Activated CD4-positive, alpha-beta T cell treated with anti-CD3 and anti-CD28 coated beads, Interleukin-2, amount 10 ng/mL, durations not matched to agents 7 days and 5 days (primary cell): ENCODE results near the gene KY. TPM values are rescaled to one million over a fixed set of nuclear protein-coding genes. Genes with fewer than 3 reads are reported as not detected.

ENCODE experiments used
- CTCF ChIA-PET: fragments of 350-600 bp; sonication (Branson Sonifier 250); formaldehyde crosslinking; loops from one replicate; lab custom pipeline; 2021; ENCODE audit warnings: antibody characterized with exemption; lab: Charles Lee
- POLR2A ChIA-PET: fragments of 350-600 bp; sonication (Branson Sonifier 250); formaldehyde crosslinking; loops from one replicate; lab custom pipeline; 2021; ENCODE audit warnings: antibody characterized with exemption; lab: Charles Lee
- DNase-seq: peaks from one replicate; pipeline ENCODE4 v3.0.0-alpha.2; 2020
- H3K27ac Mint-ChIP-seq: one replicate; pipeline ENCODE4 v1.8.0; 2021; ENCODE audit warnings: mild to moderate bottlenecking, moderate library complexity, mixed read lengths
- H3K27me3 Mint-ChIP-seq: one replicate; pipeline ENCODE4 v1.8.0; 2021; ENCODE audit warnings: mixed read lengths
- H3K36me3 Mint-ChIP-seq: one replicate; pipeline ENCODE4 v1.8.0; 2021; ENCODE audit warnings: low read depth, mixed read lengths
- H3K4me1 Mint-ChIP-seq: one replicate; pipeline ENCODE4 v1.8.0; 2021; ENCODE audit warnings: mixed read lengths
- H3K4me3 Mint-ChIP-seq: one replicate; pipeline ENCODE4 v1.8.0; 2021; ENCODE audit warnings: mild to moderate bottlenecking, moderate library complexity, mixed read lengths
- H3K9me3 Mint-ChIP-seq: one replicate; pipeline ENCODE4 v1.8.0; 2021; ENCODE audit warnings: mixed read lengths
- total RNA-seq, 2 experiments: library from RNA; stranded (reverse); gene quantifications; one replicate each; pipeline ENCODE4 v1.2.3, GENCODE V29; 2021

Gene KY
- total RNA-seq, 2 experiments from 2014 or later, result not detected

DNA sequence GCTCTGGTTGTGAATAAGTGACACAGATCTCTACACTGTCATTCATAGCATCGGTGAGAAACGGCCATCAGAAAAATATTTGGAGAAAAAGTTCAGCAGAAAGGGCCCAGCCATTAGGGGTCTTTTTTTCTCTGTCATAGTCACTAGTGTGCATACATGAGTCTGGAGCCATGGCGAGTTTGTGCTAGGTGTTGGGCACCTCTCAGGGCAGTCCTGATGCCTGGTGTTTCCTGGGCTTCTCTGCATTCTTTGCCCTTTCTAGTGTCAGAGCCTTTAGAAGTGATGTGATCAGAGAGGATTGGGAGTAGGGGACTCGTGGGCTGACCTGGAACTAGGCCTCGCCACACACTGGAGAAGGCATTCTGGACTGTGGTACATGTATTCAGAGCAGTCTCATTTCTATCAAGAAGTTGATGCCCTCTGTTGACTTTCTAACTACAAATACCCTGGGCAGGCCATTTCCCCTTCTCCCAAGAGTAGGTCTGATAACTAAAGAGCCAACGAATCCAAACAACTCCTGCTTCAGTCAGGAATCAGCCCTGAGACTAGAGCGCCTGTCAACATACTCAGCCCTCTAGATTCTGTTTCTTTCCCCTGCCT is 1.6 kb downstream of the KY start:
- Mint-ChIP-seq H3K36me3 (no peaks in the 10 kb centered on the region), H3K27ac (no peak overlapping the region), H3K4me1 (no peaks in the 10 kb centered on the region), H3K4me3 (no peak overlapping the region), H3K27me3 (peaks cover 24% of the 10 kb centered on the region), H3K9me3 (no peaks in the 10 kb centered on the region)
- ChIA-PET CTCF (interaction anchor here (1.2 kb wide), 1 partner anchor 27 kb away, joined by 3 read pairs; no protein-coding TSS in a partner anchor), POLR2A (no interaction called here)
- no peak for DNase-seq

- ChIA-PET POLR2A (no interaction called here), CTCF (no interaction called here)
- no peak for DNase-seq
- Mint-ChIP-seq H3K27ac (no peak overlapping the region), H3K4me1 (no peaks in the 10 kb centered on the region), H3K9me3 (no peaks in the 10 kb centered on the region), H3K27me3 (peaks cover 24% of the 10 kb centered on the region), H3K36me3 (no peaks in the 10 kb centered on the region), H3K4me3 (no peak overlapping the region)
These were observed 2.7 kb downstream of the KY start for GRCh38 chr3:134647902-134648760.

DNA sequence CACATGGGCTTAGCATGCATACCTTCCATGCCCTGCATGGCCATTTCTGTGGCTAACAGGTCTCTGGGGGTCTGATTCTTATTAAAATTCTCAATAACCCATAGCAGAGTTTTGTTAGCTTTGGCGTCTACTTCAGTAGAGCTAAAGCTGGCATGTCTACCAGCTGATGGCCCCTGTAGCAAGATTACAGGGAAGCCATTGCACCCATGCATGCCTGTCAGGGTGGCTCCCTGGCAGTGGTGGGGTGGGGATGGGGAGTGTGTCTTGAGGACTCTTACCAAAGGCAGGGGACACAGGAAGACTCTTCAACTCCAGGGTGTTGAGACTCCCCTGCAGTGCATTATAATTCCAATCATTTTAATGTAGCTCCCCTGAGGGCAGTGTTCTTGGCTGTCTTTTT is 4.7 kb downstream of the KY start:
- H3K36me3 Mint-ChIP-seq, result no peaks in the 10 kb centered on the region
- no peak overlapping the region for H3K27ac Mint-ChIP-seq
- no peaks in the 10 kb centered on the region for H3K9me3 Mint-ChIP-seq
- ChIA-PET POLR2A (no interaction called here), CTCF (interaction anchor here (0.6 kb wide), 1 partner anchor 1025 kb away, joined by 4 read pairs; no protein-coding TSS in a partner anchor)
- no peak overlapping the region for H3K4me3 Mint-ChIP-seq
- no peaks in the 10 kb centered on the region for H3K4me1 Mint-ChIP-seq
- DNase-seq, result no peak
- peaks cover 11% of the 10 kb centered on the region for H3K27me3 Mint-ChIP-seq

DNA sequence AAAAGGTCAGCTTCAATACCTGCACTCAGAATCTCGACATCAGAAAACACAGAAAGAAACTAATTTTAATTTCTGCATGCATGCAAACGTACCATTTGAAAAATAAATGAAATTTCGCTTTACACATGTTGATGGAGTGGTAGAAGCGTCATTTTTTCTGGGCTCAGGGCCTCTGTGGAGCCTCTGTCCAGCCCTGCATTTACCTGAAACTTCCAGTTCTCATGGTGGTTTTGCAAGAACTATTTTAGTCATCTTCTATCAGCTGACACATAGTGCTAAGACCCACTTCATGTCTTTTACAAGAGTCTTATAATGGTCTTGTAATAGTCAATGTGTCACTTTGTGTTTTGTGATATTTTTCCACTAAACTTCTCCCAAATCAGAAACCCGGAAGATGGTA is 5.3 kb downstream of the KY start:
- POLR2A ChIA-PET, result no interaction called here
- DNase-seq, result no peak
- Mint-ChIP-seq H3K36me3 (no peaks in the 10 kb centered on the region), H3K4me3 (no peak overlapping the region), H3K9me3 (no peaks in the 10 kb centered on the region), H3K4me1 (no peaks in the 10 kb centered on the region), H3K27ac (no peak overlapping the region), H3K27me3 (peaks cover 11% of the 10 kb centered on the region)
- CTCF ChIA-PET, result interaction anchor here (0.6 kb wide), 1 partner anchor 1025 kb away, joined by 4 read pairs; no protein-coding TSS in a partner anchor

- CTCF ChIA-PET, result no interaction called here
- Mint-ChIP-seq H3K36me3 (no peaks in the 10 kb centered on the region), H3K27ac (no peak overlapping the region), H3K9me3 (no peaks in the 10 kb centered on the region), H3K4me3 (no peak overlapping the region), H3K27me3 (peaks cover 8% of the 10 kb centered on the region), H3K4me1 (no peaks in the 10 kb centered on the region)
- DNase-seq, result no peak
- POLR2A ChIA-PET, result no interaction called here
These were observed 5.9 kb downstream of the KY start for GRCh38 chr3:134644731-134645514.

DNA sequence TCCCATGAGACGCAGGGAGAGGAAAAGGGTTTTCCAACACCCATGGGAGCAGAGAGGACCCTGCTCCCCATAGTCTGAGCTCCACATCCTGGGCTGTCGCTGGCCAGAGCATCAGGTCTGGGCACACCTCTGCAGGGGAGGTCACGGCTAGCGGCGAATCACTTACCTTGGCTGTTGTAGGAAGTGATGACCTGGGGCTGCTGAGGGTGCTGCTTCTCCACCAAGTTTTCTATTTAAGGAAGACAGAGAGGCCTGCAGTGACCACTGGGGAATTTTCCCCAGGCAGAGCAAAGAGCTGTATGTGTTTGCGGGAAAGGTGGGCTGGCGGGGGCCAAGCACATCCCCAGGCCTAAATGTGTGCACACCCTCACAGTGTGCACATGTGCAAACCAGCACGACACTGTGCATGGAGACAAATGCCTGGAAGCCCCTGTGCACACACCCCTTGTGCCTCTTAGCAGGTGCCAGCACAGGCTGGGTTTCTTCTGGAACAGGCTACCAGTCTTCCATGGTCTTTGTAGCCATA is 7.6 kb downstream of the KY start:
- no peak for DNase-seq
- POLR2A ChIA-PET, result no interaction called here
- Mint-ChIP-seq H3K4me1 (no peaks in the 10 kb centered on the region), H3K36me3 (no peaks in the 10 kb centered on the region), H3K4me3 (no peak overlapping the region), H3K9me3 (no peaks in the 10 kb centered on the region), H3K27ac (no peak overlapping the region), H3K27me3 (no peaks in the 10 kb centered on the region)
- CTCF ChIA-PET, result no interaction called here

GRCh38 chr3:134642445-134643149 is 8.2 kb downstream of the KY start:
- CTCF ChIA-PET, result interaction anchor here (1.0 kb wide), 1 partner anchor 42 kb away, joined by 3 read pairs; no protein-coding TSS in a partner anchor
- no peak for DNase-seq

DNA sequence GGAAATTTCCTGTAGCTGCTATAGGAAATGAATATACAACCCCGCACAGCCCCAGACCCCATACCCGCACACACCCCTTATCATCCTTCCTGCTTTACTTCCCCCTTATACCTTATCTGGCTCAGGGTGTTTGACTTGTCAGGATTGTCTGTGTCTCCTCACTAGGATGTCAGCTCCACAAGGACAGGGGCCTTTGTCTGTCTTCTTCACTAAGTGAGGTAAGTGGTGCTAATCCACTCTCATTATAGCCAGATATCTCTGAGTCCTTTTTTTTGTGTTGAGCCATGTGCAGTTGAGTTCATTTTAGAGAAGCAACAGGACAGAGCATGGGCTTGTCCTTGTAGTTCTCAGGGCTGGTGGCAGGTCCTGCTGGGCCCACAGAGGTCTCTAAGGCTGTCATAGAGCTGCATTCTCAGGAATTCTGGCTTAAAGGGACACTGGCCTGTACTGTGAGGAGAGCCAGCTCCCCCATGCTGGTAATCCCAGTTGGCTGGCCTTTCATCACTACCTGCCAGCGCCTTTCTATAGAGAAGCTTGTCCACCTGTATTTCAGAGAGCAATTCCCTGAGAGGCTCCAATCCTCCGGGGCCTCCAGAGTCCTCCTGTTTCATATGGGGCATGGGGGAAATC is 9.0 kb downstream of the KY start:
- H3K27me3 Mint-ChIP-seq, result no peaks in the 10 kb centered on the region
- H3K4me3 Mint-ChIP-seq, result no peak overlapping the region
- no peaks in the 10 kb centered on the region for H3K9me3 Mint-ChIP-seq
- no peaks in the 10 kb centered on the region for H3K4me1 Mint-ChIP-seq
- no peak for DNase-seq
- CTCF ChIA-PET, result interaction anchor here (1.0 kb wide), 1 partner anchor 41 kb away, joined by 3 read pairs; no protein-coding TSS in a partner anchor
- H3K27ac Mint-ChIP-seq, result no peak overlapping the region
- POLR2A ChIA-PET, result no interaction called here
- no peaks in the 10 kb centered on the region for H3K36me3 Mint-ChIP-seq

More at GRCh38 chr3:134642445-134643149, 8.2 kb downstream of the KY start:
- Mint-ChIP-seq H3K27ac (no peak overlapping the region), H3K9me3 (no peaks in the 10 kb centered on the region), H3K4me3 (no peak overlapping the region), H3K4me1 (no peaks in the 10 kb centered on the region), H3K27me3 (no peaks in the 10 kb centered on the region), H3K36me3 (no peaks in the 10 kb centered on the region)
- POLR2A ChIA-PET, result no interaction called here

GRCh38 chr3:134640872-134641470 is 9.9 kb downstream of the KY start:
- Mint-ChIP-seq H3K36me3 (no peaks in the 10 kb centered on the region), H3K9me3 (no peaks in the 10 kb centered on the region), H3K4me3 (no peak overlapping the region), H3K27ac (no peak overlapping the region), H3K27me3 (no peaks in the 10 kb centered on the region), H3K4me1 (no peaks in the 10 kb centered on the region)
- POLR2A ChIA-PET, result no interaction called here
- CTCF ChIA-PET, result no interaction called here
- DNase-seq, result peak; percentile 13

DNA sequence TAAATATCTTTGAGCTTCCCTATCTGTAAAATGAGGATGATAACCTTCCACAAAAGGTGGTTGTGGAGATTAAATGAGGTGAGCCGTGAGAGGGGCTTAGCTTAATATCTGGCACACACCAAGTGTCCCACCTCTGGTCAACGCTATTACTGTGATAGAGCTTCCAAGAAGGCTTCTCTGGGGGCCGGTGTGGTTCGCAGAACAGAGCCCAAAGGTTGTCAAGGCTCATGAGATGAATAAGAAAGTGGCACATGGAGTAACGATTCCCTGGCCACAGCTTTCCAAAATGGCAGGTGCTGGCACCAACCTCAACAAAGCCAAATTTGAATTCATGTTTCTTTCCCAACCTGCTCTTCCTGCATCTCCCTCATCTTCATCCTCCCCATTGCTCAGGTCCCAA is 10.4 kb downstream of the KY start:
- CTCF ChIA-PET, result no interaction called here
- Mint-ChIP-seq H3K27ac (no peak overlapping the region), H3K4me3 (no peak overlapping the region), H3K27me3 (no peaks in the 10 kb centered on the region), H3K9me3 (no peaks in the 10 kb centered on the region), H3K4me1 (no peaks in the 10 kb centered on the region), H3K36me3 (no peaks in the 10 kb centered on the region)
- no peak for DNase-seq
- POLR2A ChIA-PET, result no interaction called here

- ChIA-PET CTCF (no interaction called here), POLR2A (no interaction called here)
These were observed 12.3 kb downstream of the KY start for GRCh38 chr3:134638385-134639030.

More at GRCh38 chr3:134638385-134639030, 12.3 kb downstream of the KY start:
- Mint-ChIP-seq H3K27me3 (no peaks in the 10 kb centered on the region), H3K9me3 (no peaks in the 10 kb centered on the region), H3K36me3 (no peaks in the 10 kb centered on the region), H3K4me1 (no peaks in the 10 kb centered on the region), H3K4me3 (no peak overlapping the region), H3K27ac (no peak overlapping the region)
- DNase-seq, result no peak
